Measurements from ENCODE around the gene BTBD16.

- TF ChIP-seq FOS (IDR thresholded peaks at IDR 0.05; ENCODE audit: borderline replicate concordance, insufficient read depth, low read length) (no peak), POLR2A (IDR thresholded peaks at IDR 0.05; ENCODE audit: low read depth, low read length) (no peak), MYC (IDR thresholded peaks at IDR 0.05; ENCODE audit: low read depth, low read length) (no peak), POLR2AphosphoS5 (IDR thresholded peaks at IDR 0.05; ENCODE audit: insufficient read depth, low read depth, low read length) (no peak), EZH2 (IDR thresholded peaks at IDR 0.05; ENCODE audit: borderline replicate concordance, low read depth, low read length, severe bottlenecking) (no peak)
- TF ChIP-seq, protein P1, sequence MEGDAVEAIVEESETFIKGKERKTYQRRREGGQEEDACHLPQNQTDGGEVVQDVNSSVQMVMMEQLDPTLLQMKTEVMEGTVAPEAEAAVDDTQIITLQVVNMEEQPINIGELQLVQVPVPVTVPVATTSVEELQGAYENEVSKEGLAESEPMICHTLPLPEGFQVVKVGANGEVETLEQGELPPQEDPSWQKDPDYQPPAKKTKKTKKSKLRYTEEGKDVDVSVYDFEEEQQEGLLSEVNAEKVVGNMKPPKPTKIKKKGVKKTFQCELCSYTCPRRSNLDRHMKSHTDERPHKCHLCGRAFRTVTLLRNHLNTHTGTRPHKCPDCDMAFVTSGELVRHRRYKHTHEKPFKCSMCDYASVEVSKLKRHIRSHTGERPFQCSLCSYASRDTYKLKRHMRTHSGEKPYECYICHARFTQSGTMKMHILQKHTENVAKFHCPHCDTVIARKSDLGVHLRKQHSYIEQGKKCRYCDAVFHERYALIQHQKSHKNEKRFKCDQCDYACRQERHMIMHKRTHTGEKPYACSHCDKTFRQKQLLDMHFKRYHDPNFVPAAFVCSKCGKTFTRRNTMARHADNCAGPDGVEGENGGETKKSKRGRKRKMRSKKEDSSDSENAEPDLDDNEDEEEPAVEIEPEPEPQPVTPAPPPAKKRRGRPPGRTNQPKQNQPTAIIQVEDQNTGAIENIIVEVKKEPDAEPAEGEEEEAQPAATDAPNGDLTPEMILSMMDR (IDR thresholded peaks at IDR 0.05; ENCODE audit: extremely low read depth in 1 of 2, insufficient read depth in 1 of 2, low read depth in 1 of 2, low read length in 2 of 2) = no peak
- TF ChIP-seq, protein P2, sequence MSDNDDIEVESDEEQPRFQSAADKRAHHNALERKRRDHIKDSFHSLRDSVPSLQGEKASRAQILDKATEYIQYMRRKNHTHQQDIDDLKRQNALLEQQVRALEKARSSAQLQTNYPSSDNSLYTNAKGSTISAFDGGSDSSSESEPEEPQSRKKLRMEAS (IDR thresholded peaks at IDR 0.05; ENCODE audit: insufficient read depth, insufficient read length) = no peak
Observed at GRCh38 chr10:122375679-122376160, 104.6 kb downstream of the BTBD16 start.
